ENCODE measurements around the gene SULF2. TPM values are rescaled to one million over a fixed set of nuclear protein-coding genes. Genes with fewer than 3 reads are reported as not detected.

SULF2 gene
- total and polyA plus RNA-seq, 2 of the 13 experiments (the other 11 are each of a cell fraction or from before 2014, with no cell fraction given): 7.2 to 50.9 TPM

DNA sequence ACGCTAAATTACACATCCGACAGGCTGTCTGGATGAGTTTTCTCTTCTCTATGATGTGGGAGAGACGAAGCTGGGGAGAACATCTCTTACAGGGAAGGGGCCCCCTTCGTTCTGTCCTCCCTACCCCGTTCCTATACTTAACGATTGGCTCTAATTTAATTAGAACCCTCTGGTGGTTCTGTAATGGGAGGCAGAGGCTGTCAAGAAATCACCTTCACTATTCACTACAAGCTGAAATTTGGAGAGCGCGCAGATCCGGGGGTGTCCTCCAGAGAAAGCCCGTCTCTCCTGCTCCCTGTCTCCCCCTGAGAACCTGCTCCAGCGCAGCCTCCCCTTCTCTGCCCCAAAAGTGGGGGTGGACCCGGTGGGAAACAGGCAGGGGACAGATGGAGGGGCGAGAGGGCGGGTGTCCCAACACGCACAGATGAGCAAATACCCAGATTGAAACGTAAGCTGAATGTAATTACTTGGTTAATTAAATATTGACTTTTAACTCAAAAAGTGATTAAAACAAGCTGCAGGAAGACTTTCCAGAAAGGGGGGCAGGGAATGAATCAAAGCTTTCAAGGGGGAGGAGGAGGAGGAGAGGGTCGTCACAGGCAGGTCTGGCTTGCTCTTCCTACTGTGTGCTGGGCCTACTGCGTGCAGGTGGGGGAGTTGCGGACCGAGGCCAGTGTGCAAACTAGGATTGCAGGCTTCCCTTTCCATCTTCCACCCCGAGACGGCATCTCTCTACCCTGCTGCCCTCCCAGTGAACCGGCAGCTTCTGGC lies 1.3 kb downstream of the SULF2 start:
- no peak overlapping the region for H2AFZ ChIP-seq (ENCODE audit: low read length)
- H3K27me3 ChIP-seq (ENCODE audit: control insufficient read depth in 1 of 2, insufficient read depth in 2 of 2, low read length in 2 of 2): peaks cover 3 to 32% of the 10 kb centered on the region in 2 experiments; a peak in 4 of 5 replicates
- in situ Hi-C loops (cut with HindIII; ENCODE audit: extremely low pct_ligation_motif_present, low pct_unique_long_range_greater_than_20kb): loop anchor here (5.0 kb wide), 1 partner anchor 102 kb away; no protein-coding TSS in a partner anchor
- peak overlapping the region; percentile 100 for H3K4me2 ChIP-seq (ENCODE audit: low read depth, low read length)
- intact Hi-C loops (cut with micrococcal nuclease; ENCODE audit: unreplicated experiment): loop anchor here (1.0 kb wide), 1 partner anchor 106 kb away; no protein-coding TSS in a partner anchor
- no TSS peak for BruUV-seq (replicated peaks)
- 48% methylated on average over 23 of the region's 23 CpGs for WGBS (ENCODE audit: low lambda C conversion rate)
- H4K20me1 ChIP-seq (ENCODE audit: insufficient read depth, low read length): no peaks in the 10 kb centered on the region
- no peaks in the 10 kb centered on the region for H3K36me3 ChIP-seq (replicated peaks in 1 of 2; ENCODE audit: control insufficient read depth in 1 of 2, insufficient read depth in 2 of 2, low read length in 2 of 2)
- ATAC-seq (no peak), DNase-seq (ENCODE audit: low spot score) (no peak), FAIRE-seq (no peak)
- peaks cover 42% of the 10 kb centered on the region for H3K4me1 ChIP-seq (ENCODE audit: insufficient read depth, low read length)
- H3K79me2 ChIP-seq (ENCODE audit: insufficient read depth, low read length): no peaks in the 10 kb centered on the region
- CTCF ChIA-PET (ENCODE audit: low intra/inter-chr PET ratio, low total read pairs): interaction anchor here (1.0 to 1.6 kb wide), 2 partner anchors 106 to 121 kb away, joined by 3 read pairs; no protein-coding TSS in a partner anchor
- POLR2A ChIA-PET: interaction anchor here (1.1 kb wide), 1 partner anchor 59 kb away, joined by 4 read pairs; no protein-coding TSS in a partner anchor
- H3K9ac ChIP-seq (ENCODE audit: insufficient read depth, low read depth, low read length): peak overlapping the region; percentile 29; the same call in 1 of the 2 replicates
- H3K4me3 ChIP-seq (replicated peaks in 1 of 3; ENCODE audit: insufficient read depth in 1 of 3, low read depth in 2 of 3, low read length in 3 of 3): peak overlapping the region; percentile 72 to 84 (median 73)
- H3K9me3 ChIP-seq (ENCODE audit: low read length): no peaks in the 10 kb centered on the region
- TF ChIP-seq ZNF547 (CRISPR knock-in tag; IDR thresholded peaks at IDR 0.05) (0 out of 2 replicates have a peak, but pooled peaks have one; percentile 35), ZKSCAN1 (IDR thresholded peaks at IDR 0.05; ENCODE audit: low read length) (peak; percentile 97), ZNF75D (CRISPR knock-in tag; IDR thresholded peaks at IDR 0.05; ENCODE audit: borderline replicate concordance) (no peak), ZNF746 (CRISPR knock-in tag; IDR thresholded peaks at IDR 0.05) (peak; percentile 25; the same call in 1 of the 2 replicates), NFKB2 (CRISPR knock-in tag; IDR thresholded peaks at IDR 0.05; ENCODE audit: borderline replicate concordance) (0 out of 2 replicates have a peak, but pooled peaks have one; percentile 43), ZNF841 (CRISPR knock-in tag; IDR thresholded peaks at IDR 0.05; ENCODE audit: borderline replicate concordance) (no peak)
- TF ChIP-seq, protein P1, sequence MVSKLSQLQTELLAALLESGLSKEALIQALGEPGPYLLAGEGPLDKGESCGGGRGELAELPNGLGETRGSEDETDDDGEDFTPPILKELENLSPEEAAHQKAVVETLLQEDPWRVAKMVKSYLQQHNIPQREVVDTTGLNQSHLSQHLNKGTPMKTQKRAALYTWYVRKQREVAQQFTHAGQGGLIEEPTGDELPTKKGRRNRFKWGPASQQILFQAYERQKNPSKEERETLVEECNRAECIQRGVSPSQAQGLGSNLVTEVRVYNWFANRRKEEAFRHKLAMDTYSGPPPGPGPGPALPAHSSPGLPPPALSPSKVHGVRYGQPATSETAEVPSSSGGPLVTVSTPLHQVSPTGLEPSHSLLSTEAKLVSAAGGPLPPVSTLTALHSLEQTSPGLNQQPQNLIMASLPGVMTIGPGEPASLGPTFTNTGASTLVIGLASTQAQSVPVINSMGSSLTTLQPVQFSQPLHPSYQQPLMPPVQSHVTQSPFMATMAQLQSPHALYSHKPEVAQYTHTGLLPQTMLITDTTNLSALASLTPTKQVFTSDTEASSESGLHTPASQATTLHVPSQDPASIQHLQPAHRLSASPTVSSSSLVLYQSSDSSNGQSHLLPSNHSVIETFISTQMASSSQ (IDR thresholded peaks at IDR 0.05; ENCODE audit: low read depth): no peak
- TF ChIP-seq, protein P1 (CRISPR knock-in tag; IDR thresholded peaks at IDR 0.05; ENCODE audit: borderline replicate concordance): no peak
- TF ChIP-seq, protein P2, sequence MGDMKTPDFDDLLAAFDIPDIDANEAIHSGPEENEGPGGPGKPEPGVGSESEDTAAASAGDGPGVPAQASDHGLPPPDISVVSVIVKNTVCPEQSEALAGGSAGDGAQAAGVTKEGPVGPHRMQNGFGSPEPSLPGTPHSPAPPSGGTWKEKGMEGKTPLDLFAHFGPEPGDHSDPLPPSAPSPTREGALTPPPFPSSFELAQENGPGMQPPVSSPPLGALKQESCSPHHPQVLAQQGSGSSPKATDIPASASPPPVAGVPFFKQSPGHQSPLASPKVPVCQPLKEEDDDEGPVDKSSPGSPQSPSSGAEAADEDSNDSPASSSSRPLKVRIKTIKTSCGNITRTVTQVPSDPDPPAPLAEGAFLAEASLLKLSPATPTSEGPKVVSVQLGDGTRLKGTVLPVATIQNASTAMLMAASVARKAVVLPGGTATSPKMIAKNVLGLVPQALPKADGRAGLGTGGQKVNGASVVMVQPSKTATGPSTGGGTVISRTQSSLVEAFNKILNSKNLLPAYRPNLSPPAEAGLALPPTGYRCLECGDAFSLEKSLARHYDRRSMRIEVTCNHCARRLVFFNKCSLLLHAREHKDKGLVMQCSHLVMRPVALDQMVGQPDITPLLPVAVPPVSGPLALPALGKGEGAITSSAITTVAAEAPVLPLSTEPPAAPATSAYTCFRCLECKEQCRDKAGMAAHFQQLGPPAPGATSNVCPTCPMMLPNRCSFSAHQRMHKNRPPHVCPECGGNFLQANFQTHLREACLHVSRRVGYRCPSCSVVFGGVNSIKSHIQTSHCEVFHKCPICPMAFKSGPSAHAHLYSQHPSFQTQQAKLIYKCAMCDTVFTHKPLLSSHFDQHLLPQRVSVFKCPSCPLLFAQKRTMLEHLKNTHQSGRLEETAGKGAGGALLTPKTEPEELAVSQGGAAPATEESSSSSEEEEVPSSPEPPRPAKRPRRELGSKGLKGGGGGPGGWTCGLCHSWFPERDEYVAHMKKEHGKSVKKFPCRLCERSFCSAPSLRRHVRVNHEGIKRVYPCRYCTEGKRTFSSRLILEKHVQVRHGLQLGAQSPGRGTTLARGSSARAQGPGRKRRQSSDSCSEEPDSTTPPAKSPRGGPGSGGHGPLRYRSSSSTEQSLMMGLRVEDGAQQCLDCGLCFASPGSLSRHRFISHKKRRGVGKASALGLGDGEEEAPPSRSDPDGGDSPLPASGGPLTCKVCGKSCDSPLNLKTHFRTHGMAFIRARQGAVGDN (CRISPR knock-in tag; IDR thresholded peaks at IDR 0.05): 0 out of 2 replicates have a peak, but pooled peaks have one; percentile 64
- TF ChIP-seq, protein P3, sequence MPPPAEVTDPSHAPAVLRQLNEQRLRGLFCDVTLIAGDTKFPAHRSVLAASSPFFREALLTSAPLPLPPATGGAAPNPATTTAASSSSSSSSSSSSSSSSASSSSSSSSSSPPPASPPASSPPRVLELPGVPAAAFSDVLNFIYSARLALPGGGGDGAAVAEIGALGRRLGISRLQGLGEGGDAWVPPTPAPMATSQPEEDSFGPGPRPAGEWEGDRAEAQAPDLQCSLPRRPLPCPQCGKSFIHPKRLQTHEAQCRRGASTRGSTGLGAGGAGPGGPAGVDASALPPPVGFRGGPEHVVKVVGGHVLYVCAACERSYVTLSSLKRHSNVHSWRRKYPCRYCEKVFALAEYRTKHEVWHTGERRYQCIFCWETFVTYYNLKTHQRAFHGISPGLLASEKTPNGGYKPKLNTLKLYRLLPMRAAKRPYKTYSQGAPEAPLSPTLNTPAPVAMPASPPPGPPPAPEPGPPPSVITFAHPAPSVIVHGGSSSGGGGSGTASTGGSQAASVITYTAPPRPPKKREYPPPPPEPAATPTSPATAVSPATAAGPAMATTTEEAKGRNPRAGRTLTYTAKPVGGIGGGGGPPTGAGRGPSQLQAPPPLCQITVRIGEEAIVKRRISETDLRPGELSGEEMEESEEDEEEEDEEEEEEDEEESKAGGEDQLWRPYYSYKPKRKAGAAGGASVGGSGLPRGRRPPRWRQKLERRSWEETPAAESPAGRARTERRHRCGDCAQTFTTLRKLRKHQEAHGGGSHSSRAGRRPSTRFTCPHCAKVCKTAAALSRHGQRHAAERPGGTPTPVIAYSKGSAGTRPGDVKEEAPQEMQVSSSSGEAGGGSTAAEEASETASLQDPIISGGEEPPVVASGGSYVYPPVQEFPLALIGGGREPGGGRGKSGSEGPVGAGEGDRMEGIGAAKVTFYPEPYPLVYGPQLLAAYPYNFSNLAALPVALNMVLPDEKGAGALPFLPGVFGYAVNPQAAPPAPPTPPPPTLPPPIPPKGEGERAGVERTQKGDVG (CRISPR knock-in tag; IDR thresholded peaks at IDR 0.05; ENCODE audit: borderline replicate concordance): peak; percentile 29; the same call in 1 of the 2 replicates
- no peak overlapping the region for H3K27ac ChIP-seq (ENCODE audit: extremely low read length, insufficient read depth, low read length)

Data from HepG2 (cell line).